Sigmoid colon (tissue), 7 donors: ENCODE data around the gene TRAM2. TPM values are rescaled to one million over a fixed set of nuclear protein-coding genes. Genes with fewer than 3 reads are reported as not detected.
A peak's percentile ranks its signal among the peaks of the same experiment; 100 is the strongest.

Experiments used
- DNase-seq: peaks from one replicate; pipeline ENCODE4 v3.0.0-alpha.2; 2019
- H3K27ac ChIP-seq, 4 donors: fragments of 200-600 bp; sonication (generic); one replicate each; pipeline ENCODE4 v1.5.1; 2016 to 2019; ENCODE audit warnings: mild to moderate bottlenecking in 1 of 4
- H3K27me3 ChIP-seq, 3 donors: fragments of 200-600 bp; sonication (generic); one replicate each; pipeline ENCODE4 v1.5.1; 2019; ENCODE audit warnings: mild to moderate bottlenecking in 1 of 3
- H3K36me3 ChIP-seq, 4 donors: fragments of 200-600 bp; sonication (generic); one replicate each; pipeline ENCODE4 v1.5.1; 2016 to 2019
- H3K4me1 ChIP-seq, 4 donors: fragments of 200-600 bp; sonication (generic); one replicate each; pipeline ENCODE4 v1.5.1; 2017 to 2019
- H3K4me3 ChIP-seq, 4 donors: fragments of 200-600 bp; sonication (generic); one replicate each; pipeline ENCODE4 v1.5.1; 2017 to 2019; ENCODE audit warnings: mild to moderate bottlenecking in 2 of 4, moderate library complexity in 1 of 4
- H3K9me3 ChIP-seq, 4 donors: fragments of 200-600 bp in 3 of 4; sonication (generic) in 3 of 4; one replicate each; pipeline versions ENCODE4 v1.5.1 to v1.6.1; 2013 to 2019
- CTCF ChIP-seq, 4 experiments: fragments of 450-650 bp in 3 of 4; fragments of 200-600 bp in 1 of 4; IDR thresholded peaks; one replicate each; pipeline ENCODE4 v1.5.1; 2016 to 2019; ENCODE audit warnings: antibody characterized with exemption in 4 of 4, mild to moderate bottlenecking in 3 of 4, moderate library complexity in 2 of 4
- EP300 ChIP-seq, 4 donors: sonication (generic); formaldehyde crosslinking; IDR thresholded peaks; one replicate each; pipeline ENCODE4 v1.6.1; 2017; ENCODE audit warnings: antibody characterized with exemption in 4 of 4
- POLR2A ChIP-seq, 2 donors: fragments of 450-650 bp; IDR thresholded peaks; one replicate each; pipeline ENCODE4 v1.6.1; 2016; ENCODE audit warnings: antibody characterized with exemption in 2 of 2, mild to moderate bottlenecking in 2 of 2, moderate library complexity in 2 of 2
- POLR2AphosphoS5 ChIP-seq, 4 donors: sonication (generic); formaldehyde crosslinking; IDR thresholded peaks; one replicate each; pipeline ENCODE4 v1.6.1; 2017; ENCODE audit warnings: antibody characterized with exemption in 4 of 4
- WGBS, 2 donors: extraction: QIAGEN DNeasy Blood & Tissue Kit; methylation state at CpG; one replicate each; pipeline ENCODE4 v1.1.7; 2013; 5-methylcytosine and 5-hydroxymethylcytosine counted together
- intact Hi-C: fragments of 100-400 bp; cut with DNase I; formaldehyde crosslinking; loops from one replicate; pipeline ENCODE4 v1.15.1; 2023
- polyA plus RNA-seq, 3 donors: library from polyadenylated mRNA; stranded (reverse); fragments of 200-250 nt; gene quantifications; one replicate each; pipeline ENCODE4 v1.2.3, GENCODE V29; 2013
- total RNA-seq, 4 donors: library from RNA; depleted of rRNA; stranded (reverse); fragments of >200 nt; gene quantifications; one replicate each; pipeline ENCODE4 v1.1.0, GENCODE V29; 2016
- donor health status: healthy with polysubstance abuse.
- donor health status: Bipolar disorder and iron deficiency.
- donor health status: healthy.

TRAM2 gene
- total and polyA plus RNA-seq, 7 donors, result 1.8 to 15.0 (median 10.7) TPM

GRCh38 chr6:52595000-52595795 lies 18.3 kb upstream of the TRAM2 start:
- H3K4me3 ChIP-seq, result no peak overlapping the region
- TF ChIP-seq EP300 (IDR thresholded peaks at IDR 0.05) (no peak), POLR2AphosphoS5 (IDR thresholded peaks at IDR 0.05) (peak in 1 of 4 donors; percentile 64), POLR2A (IDR thresholded peaks at IDR 0.05) (no peak), CTCF (IDR thresholded peaks at IDR 0.05) (no peak)

GRCh38 chr6:52594221-52594620 lies 17.4 kb upstream of the TRAM2 start:
- Histone ChIP-seq H3K27me3 (no peaks in the 10 kb centered on the region), H3K4me1 (peaks cover 0 to 40% (median 28%) of the 10 kb centered on the region in 4 donors), H3K9me3 (no peaks in the 10 kb centered on the region), H3K27ac (peak overlapping the region; percentile 69 to 77 (median 72)), H3K36me3 (no peaks in the 10 kb centered on the region), H3K4me3 (no peak overlapping the region)
- no peak for DNase-seq
- no peak for TF ChIP-seq POLR2A (IDR thresholded peaks at IDR 0.05)
- intact Hi-C loops, result no loop called here
- WGBS, 2 donors, result 88 to 92% methylated on average over 5 of the region's 5 CpGs

More at GRCh38 chr6:52595000-52595795, 18.3 kb upstream of the TRAM2 start:
- intact Hi-C loops, result loop anchor here (5.0 kb wide), 2 partner anchors 67 to 93 kb away; no protein-coding TSS in a partner anchor
- 39 to 50% methylated on average over 7 of the region's 7 CpGs for whole genome bisulfite sequencing, 2 donors
- Histone ChIP-seq H3K4me1 (peaks cover 0 to 40% (median 26%) of the 10 kb centered on the region in 4 donors), H3K27ac (peak overlapping the region; percentile 69 to 77 (median 72)), H3K36me3 (no peaks in the 10 kb centered on the region), H3K27me3 (no peaks in the 10 kb centered on the region), H3K9me3 (no peaks in the 10 kb centered on the region)
- DNase-seq, result no peak

GRCh38 chr6:52591832-52592231 lies 15.0 kb upstream of the TRAM2 start:
- TF ChIP-seq POLR2AphosphoS5 (IDR thresholded peaks at IDR 0.05) (no peak), CTCF (IDR thresholded peaks at IDR 0.05) (no peak), POLR2A (IDR thresholded peaks at IDR 0.05) (no peak), EP300 (IDR thresholded peaks at IDR 0.05) (no peak)
- DNase-seq, result no peak
- Histone ChIP-seq H3K4me1 (peaks cover 0 to 30% (median 23%) of the 10 kb centered on the region in 4 donors), H3K27me3 (no peaks in the 10 kb centered on the region), H3K9me3 (no peaks in the 10 kb centered on the region), H3K4me3 (no peak overlapping the region), H3K27ac (no peak overlapping the region), H3K36me3 (no peaks in the 10 kb centered on the region)
- WGBS, 2 donors, result 42 to 76% methylated on average over 1 of the region's 1 CpG
- intact Hi-C loops, result no loop called here

- intact Hi-C loops, result no loop called here
- H3K9me3 ChIP-seq, result no peaks in the 10 kb centered on the region
Measured at GRCh38 chr6:52590152-52590891, 13.5 kb upstream of the TRAM2 start.

More at GRCh38 chr6:52590152-52590891, 13.5 kb upstream of the TRAM2 start:
- 80 to 90% methylated on average over 5 of the region's 5 CpGs for WGBS, 2 donors
- Histone ChIP-seq H3K4me1 (peaks cover 0 to 20% (median 13%) of the 10 kb centered on the region in 4 donors), H3K27ac (no peak overlapping the region), H3K27me3 (no peaks in the 10 kb centered on the region), H3K36me3 (no peaks in the 10 kb centered on the region), H3K4me3 (no peak overlapping the region)
- no peak for DNase-seq
- no peak for TF ChIP-seq POLR2A (IDR thresholded peaks at IDR 0.05)
- no peak for TF ChIP-seq EP300 (IDR thresholded peaks at IDR 0.05)
- no peak for TF ChIP-seq POLR2AphosphoS5 (IDR thresholded peaks at IDR 0.05)
- TF ChIP-seq CTCF (IDR thresholded peaks at IDR 0.05), result no peak
